Thyroid gland (tissue), 4 donors: ENCODE measurements around the gene A2M. TPM values are rescaled to one million over a fixed set of nuclear protein-coding genes. Genes with fewer than 3 reads are reported as not detected.

Experiments
- DNase-seq, 2 donors: peaks; one replicate each; pipeline ENCODE4 v3.0.0-alpha.2; 2019
- H3K27ac ChIP-seq, 3 donors: fragments of 200-600 bp; sonication (generic); 1 replicate in 2 of 3; 2 replicates in 1 of 3; pipeline ENCODE4 v1.5.1; 2016 to 2019; ENCODE audit warnings: mild to moderate bottlenecking in 1 of 3, moderate library complexity in 1 of 3
- H3K27me3 ChIP-seq: fragments of 200-600 bp; sonication (generic); one replicate; pipeline ENCODE4 v1.5.1; 2019
- H3K36me3 ChIP-seq, 2 donors: fragments of 200-600 bp; sonication (generic); one replicate each; pipeline ENCODE4 v1.5.1; 2016 to 2019
- H3K4me1 ChIP-seq, 2 donors: fragments of 200-600 bp; sonication (generic); one replicate each; pipeline ENCODE4 v1.5.1; 2017 to 2019
- H3K4me3 ChIP-seq, 3 donors: fragments of 200-600 bp; sonication (generic); replicated peaks in 1 of 3; 1 replicate in 2 of 3; 2 replicates in 1 of 3; pipeline ENCODE4 v1.5.1; 2016; ENCODE audit warnings: mild to moderate bottlenecking in 1 of 3
- H3K9me3 ChIP-seq: fragments of 200-600 bp; sonication (generic); one replicate; pipeline ENCODE4 v1.5.1; 2017
- POLR2A ChIP-seq, 2 donors: fragments of 450-650 bp; IDR thresholded peaks; one replicate each; pipeline ENCODE4 v1.6.1; 2017; ENCODE audit warnings: antibody characterized with exemption in 2 of 2, mild to moderate bottlenecking in 2 of 2, moderate library complexity in 1 of 2
- WGBS, 2 donors: methylation state at CpG; one replicate each; pipeline ENCODE4 v1.1.5; 2017; 5-methylcytosine and 5-hydroxymethylcytosine counted together
- intact Hi-C: fragments of 100-400 bp; cut with DNase I; formaldehyde crosslinking; loops from one replicate; pipeline ENCODE4 v1.15.1; 2023
- total RNA-seq, 4 donors: library from RNA; depleted of rRNA; stranded (reverse); fragments of >200 nt; gene quantifications; one replicate each; pipeline ENCODE4 v1.2.3, GENCODE V29; 2016
- TF ChIP-seq, protein P1 (sequence below), 6 experiments: fragments of 200-600 bp in 3 of 6; fragments of 450-650 bp in 3 of 6; sonication (generic) in 3 of 6; IDR thresholded peaks; one replicate each; pipeline ENCODE4 v1.5.1; 2016 to 2019; ENCODE audit warnings: antibody characterized with exemption in 6 of 6, mild to moderate bottlenecking in 2 of 6, inconsistent platforms in 1 of 6, moderate library complexity in 1 of 6

A2M gene
- total RNA-seq, 4 donors from 2014 or later: 124 to 345 (median 219) TPM

DNA sequence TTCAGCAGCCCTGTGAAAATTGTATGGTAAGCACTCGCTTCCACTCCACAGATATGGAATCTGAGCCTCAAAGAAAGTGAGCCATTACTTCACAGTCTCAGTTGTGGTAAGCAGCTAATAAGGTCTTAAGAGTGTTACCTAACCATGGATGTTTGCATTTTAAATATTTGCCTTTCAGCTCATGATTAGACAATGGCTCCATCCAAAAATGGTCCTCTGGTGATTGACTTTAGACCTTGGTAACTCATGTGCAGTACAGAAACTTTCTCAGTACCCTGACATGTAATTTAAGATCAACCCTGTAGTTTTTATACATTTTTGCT, 1.8 kb downstream of the A2M start:
- H3K4me3 ChIP-seq: no peak overlapping the region
- H3K4me1 ChIP-seq: no peaks in the 10 kb centered on the region
- intact Hi-C loops: no loop called here
- TF ChIP-seq, protein P1, sequence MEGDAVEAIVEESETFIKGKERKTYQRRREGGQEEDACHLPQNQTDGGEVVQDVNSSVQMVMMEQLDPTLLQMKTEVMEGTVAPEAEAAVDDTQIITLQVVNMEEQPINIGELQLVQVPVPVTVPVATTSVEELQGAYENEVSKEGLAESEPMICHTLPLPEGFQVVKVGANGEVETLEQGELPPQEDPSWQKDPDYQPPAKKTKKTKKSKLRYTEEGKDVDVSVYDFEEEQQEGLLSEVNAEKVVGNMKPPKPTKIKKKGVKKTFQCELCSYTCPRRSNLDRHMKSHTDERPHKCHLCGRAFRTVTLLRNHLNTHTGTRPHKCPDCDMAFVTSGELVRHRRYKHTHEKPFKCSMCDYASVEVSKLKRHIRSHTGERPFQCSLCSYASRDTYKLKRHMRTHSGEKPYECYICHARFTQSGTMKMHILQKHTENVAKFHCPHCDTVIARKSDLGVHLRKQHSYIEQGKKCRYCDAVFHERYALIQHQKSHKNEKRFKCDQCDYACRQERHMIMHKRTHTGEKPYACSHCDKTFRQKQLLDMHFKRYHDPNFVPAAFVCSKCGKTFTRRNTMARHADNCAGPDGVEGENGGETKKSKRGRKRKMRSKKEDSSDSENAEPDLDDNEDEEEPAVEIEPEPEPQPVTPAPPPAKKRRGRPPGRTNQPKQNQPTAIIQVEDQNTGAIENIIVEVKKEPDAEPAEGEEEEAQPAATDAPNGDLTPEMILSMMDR (IDR thresholded peaks at IDR 0.05): no peak
- no peak for TF ChIP-seq POLR2A (IDR thresholded peaks at IDR 0.05)
- H3K9me3 ChIP-seq: no peaks in the 10 kb centered on the region
- H3K27ac ChIP-seq: peak overlapping the region in 1 of 3 donors; percentile 27
- H3K27me3 ChIP-seq: no peaks in the 10 kb centered on the region
- H3K36me3 ChIP-seq: no peaks in the 10 kb centered on the region
- no peak for DNase-seq
- WGBS, 2 donors: 69 to 76% methylated on average over 1 of the region's 1 CpG

DNA sequence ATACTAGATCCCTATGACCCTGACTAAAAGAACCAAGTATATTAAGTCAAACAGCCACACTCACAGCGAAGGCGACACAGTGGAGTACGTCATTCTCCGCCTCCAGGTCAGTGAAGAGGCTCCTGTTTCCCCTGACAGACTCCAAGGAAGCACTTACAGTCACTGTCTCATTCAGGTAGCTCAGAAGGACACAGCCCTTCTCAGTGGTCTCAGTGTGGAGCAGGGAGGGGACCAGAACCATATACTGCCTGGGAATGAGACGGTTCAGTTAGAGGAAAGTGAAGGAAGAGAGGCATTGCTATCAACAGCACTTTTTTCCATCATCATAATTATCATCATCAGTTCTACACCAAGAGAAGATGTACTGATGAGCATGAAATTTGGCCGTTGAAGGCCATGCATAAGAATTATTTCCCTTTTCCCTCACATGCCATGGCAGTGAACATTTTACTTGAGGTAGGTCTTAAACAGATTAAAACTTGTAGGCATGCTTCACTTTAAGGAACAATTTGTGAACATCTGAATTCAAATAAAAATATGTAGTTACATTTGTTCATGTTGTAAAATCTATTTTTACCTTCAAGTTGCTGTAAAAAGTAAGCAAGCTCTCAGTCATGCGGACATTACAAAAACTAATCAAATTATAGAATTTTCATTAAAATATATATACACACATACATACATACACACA, 2.3 kb downstream of the A2M start:
- WGBS, 2 donors: 67 to 72% methylated on average over 7 of the region's 7 CpGs
- H3K27ac ChIP-seq: peak overlapping the region in 1 of 3 donors; percentile 27
- H3K36me3 ChIP-seq: no peaks in the 10 kb centered on the region
- no peaks in the 10 kb centered on the region for H3K9me3 ChIP-seq
- H3K4me1 ChIP-seq: no peaks in the 10 kb centered on the region
- H3K4me3 ChIP-seq: no peak overlapping the region
- intact Hi-C loops: no loop called here
- no peak for DNase-seq
- no peak for TF ChIP-seq POLR2A (IDR thresholded peaks at IDR 0.05)
- TF ChIP-seq, protein P1 (IDR thresholded peaks at IDR 0.05): no peak
- no peaks in the 10 kb centered on the region for H3K27me3 ChIP-seq

DNA sequence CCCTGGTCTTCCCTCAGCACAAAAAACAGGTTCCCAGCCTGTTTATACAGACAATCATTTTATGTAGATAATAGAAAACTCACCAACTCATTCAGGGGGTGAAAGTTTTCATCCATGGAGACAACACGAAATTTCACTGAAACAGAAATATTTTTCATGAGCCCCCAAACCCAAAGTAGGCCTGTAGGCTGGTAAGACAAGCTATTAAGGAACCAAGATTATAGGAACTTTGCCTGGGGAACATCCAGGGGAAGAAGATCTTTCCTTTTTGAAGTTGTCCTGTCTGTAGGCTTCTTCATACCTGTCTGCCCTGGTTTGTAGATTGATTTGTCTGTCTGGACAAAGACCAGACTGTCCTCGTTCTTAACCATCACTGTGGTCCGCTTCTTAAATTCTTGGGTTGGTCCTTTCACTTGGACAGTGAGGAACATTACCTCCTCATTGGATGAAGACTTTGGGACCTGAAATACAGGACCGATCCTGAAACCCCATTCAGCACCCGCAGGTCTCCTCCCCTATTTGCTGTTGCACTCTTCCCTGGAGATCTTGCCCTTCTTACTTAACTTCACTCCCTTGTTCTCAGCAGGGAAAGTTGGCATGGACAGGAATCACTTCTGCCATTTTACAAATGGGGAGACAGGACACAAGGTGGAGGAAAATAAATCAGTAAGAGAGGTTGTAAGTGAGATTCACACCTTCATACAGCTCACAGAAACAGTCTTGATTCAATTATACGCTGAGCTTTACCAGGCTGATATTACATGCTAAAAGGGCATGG, 3.5 kb downstream of the A2M start:
- intact Hi-C loops: no loop called here
- Histone ChIP-seq H3K9me3 (no peaks in the 10 kb centered on the region), H3K4me1 (no peaks in the 10 kb centered on the region), H3K27ac (peak overlapping the region in 1 of 3 donors; percentile 27), H3K27me3 (no peaks in the 10 kb centered on the region), H3K36me3 (no peaks in the 10 kb centered on the region), H3K4me3 (no peak overlapping the region)
- 85 to 89% methylated on average over 6 of the region's 6 CpGs for WGBS, 2 donors
- DNase-seq: no peak
- no peak for TF ChIP-seq POLR2A (IDR thresholded peaks at IDR 0.05)
- TF ChIP-seq, protein P1 (IDR thresholded peaks at IDR 0.05): no peak

DNA sequence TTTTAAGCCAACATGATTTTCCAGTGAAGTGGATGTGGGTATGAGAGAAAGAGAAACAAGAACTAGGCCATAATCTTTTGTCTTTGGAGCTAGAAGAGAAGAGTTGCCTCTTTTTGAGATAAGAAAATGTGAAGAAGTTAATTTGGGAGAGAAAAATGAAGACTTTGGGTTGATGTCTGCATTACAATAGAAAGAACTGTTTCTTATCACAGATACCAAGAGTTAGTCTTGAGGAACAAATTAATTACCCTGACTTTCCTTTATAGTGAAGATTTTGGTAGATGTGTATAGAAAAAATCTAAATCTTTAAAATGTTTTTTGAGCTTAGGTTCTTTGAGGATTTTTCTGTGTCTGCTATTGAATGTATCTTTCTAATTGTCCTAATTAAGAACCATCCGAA, 4.2 kb downstream of the A2M start:
- no peaks in the 10 kb centered on the region for H3K27me3 ChIP-seq
- no peak overlapping the region for H3K4me3 ChIP-seq
- no peak overlapping the region for H3K27ac ChIP-seq
- no peaks in the 10 kb centered on the region for H3K4me1 ChIP-seq
- 88 to 93% methylated on average over 1 of the region's 1 CpG for WGBS, 2 donors
- no peak for DNase-seq
- no peak for TF ChIP-seq POLR2A (IDR thresholded peaks at IDR 0.05)
- TF ChIP-seq, protein P1 (IDR thresholded peaks at IDR 0.05): no peak
- peaks cover 0 to 4% of the 10 kb centered on the region in 2 donors for H3K36me3 ChIP-seq
- intact Hi-C loops: no loop called here
- no peaks in the 10 kb centered on the region for H3K9me3 ChIP-seq
